Measurements from ENCODE around the gene SIGLEC12.
"Not testable (repeated sequence)": the region's sequence is repeated elsewhere in the genome, so short reads cannot be mapped to it uniquely, and the experiment has no call there.

SIGLEC12 gene

DNA sequence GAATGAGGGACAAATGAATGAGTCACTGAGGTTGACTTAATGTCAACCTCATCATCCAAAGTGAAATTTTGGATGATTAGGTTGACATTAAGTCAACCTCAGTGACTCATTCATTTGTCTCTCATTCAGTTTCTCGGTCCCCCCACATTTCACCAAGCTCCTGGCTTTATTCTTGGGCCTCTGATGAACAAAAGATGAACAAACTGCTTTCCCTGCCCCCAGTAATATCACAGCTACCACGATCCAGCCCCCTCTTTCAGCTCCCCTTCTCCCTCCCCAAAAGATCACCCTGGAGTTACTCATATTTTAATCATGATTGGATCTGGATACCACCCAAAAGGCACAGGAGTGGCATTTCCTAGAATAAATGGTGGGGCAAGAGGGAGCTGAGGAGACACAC is 12.5 kb downstream of the SIGLEC12 start:
- FAIRE-seq, result no peak
- no peak for DNase-seq (ENCODE audit: extremely low spot score, insufficient read length, low read depth)

DNA sequence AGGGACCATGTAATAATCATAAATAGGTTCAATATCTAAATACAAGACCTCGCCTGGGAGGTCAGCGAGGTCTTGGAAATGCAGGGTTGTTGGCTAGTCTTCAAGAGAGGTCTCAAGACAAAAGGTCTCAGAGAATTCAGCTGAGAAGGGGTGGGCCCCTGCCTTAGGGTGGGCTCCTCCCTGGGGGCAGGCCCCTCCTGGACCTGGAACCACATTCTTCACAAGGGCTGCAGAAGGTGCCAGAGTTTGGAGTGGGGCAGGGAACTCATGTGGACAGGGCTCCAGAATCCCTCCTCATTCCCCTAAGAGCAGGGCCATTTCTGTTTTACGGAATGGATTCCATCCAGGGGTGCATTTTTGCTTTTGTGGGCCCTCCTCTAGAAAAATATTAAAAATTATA is 13.1 kb downstream of the SIGLEC12 start:
- no peak for DNase-seq (ENCODE audit: extremely low spot score, insufficient read length, low read depth)
- no peak for FAIRE-seq

DNA sequence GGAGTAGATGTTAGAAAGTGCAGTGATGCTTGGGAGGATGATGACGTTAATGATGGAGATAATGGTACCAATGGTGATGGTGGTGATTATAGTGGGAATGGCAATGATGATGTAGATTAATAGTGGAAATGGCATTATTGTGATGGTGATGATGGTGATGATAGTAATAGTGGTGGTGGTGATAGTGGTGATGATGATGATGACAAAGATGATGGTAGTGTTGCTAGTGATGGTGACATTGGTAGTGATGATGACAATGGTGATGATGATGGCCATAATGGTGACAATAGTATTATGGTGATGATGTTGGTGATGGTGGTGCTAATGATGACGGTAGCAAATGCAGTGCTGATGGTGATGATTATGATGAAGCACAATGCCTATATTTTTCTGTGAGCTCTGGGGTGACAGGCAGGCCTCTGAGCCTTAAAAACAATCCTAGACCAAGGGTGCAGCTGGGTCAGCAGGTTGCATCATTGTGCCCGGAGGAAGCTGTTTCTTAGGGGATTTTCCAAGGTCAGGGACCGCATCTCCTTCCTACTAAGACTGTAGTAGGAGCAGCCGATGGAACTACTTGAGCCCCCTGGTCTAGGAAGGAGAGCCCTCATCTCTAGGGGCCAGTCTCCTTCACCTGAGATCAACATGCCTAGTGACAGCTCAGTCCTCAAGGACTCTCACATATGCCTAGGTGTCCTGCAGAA is 15.5 kb downstream of the SIGLEC12 start:
- DNase-seq (ENCODE audit: extremely low spot score, insufficient read length, low read depth) (no peak), FAIRE-seq (no peak)

DNA sequence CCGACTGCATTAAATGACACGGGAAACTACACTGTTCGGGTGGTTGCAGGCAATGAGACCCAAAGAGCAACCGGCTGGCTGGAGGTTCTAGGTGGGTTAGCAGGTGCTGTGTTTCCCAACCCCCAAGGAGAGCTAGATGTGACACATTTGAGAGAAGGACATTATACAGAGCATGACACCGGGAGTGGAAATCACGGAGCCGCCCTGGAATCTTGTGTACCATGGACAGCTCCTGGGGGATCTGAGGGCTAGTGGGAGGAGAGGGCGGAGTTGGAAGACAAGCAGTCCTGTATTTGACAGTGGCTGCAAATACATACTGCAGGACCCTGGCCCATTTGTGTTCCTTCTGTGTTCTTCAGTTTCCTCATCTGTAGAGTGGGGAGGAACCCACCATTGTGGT is 21.0 kb downstream of the SIGLEC12 start:
- DNase-seq (ENCODE audit: extremely low spot score, insufficient read length, low read depth) (no peak), FAIRE-seq (no peak)

DNA sequence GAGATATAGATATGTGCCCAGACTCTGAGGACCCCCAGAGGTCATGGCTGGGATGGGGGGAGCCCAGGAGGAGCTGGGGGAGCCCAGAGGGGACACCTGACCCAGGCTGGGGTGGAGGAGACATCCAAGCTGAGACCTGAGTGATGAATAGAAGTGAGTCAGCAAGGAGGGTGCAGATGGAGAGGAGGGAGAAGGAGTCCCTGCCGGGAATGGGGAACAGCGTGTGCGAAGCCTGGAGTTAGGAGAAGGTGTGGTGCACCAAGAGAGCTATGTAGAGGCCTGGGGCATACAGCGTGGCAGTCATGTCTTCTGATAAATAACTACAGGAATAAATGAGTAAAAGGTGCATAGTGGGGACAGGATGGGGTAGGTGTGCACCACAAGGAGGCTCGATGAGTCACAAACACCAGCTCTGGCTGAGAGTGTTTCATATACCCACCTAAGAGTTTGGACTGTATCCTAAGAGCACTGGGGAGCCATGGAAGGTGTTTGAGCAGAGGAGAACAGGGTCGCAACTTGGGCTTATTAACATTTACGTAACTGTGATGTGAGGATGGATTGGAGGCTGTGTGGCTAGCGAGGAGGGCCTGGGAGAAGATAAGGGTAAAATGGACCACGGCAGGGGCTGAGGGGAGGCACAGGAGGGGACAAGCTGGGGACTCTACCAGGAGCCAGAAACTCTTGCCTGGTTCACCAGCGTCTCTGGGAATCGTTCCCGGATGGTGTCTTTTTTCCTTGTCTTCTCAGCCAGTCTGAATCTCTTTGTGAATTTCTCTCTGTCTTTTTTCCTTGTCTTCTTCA is 21.9 kb downstream of the SIGLEC12 start:
- DNase-seq (ENCODE audit: extremely low spot score, insufficient read length, low read depth), result no peak
- FAIRE-seq, result no peak

DNA sequence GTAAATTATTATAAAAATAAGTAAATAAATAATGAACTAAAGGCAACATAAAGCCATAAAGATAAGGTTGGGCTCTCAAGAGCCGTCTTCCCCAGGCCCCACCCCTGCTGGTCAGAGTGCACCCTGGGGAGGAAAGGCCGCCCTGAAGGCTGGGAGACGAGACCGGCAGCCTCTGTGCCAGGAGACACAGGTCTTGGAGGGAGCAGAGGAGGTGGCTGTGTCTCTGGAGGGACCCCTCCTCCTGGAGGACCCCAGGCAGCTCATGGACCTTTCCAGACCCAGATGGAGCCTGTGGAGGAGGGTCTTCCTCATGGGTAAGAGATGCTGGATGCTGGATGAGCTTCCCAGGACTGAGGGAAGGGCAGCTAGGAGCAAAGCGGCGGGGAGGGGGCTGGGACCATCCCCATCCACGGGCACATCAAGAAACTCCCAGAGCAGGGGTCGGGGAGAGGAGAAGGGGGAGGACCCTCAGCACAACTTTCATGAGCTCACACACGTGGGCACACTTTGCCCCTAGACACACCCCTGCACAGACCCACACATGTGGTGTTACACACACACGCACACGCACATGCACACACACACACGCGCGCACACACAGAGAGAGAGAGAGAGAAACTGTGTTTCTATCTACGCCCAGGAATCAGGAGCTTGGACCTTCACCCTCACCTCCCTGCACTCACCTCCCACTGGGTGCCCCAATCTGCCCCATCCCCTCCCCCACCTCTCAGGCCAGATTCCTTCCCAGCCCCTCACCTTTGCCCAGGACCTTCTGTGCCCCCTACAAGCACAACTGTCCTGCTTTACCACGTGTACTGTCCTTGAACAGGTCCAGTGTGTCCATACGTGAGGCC is 23.0 kb downstream of the SIGLEC12 start, which contains the start of gene CEACAM18:
Gene CEACAM18, plus strand, starts transcription at position 159 of the 854 bp plus-strand sequence.
- DNase-seq (ENCODE audit: extremely low spot score, insufficient read length, low read depth), result no peak
- FAIRE-seq, result no peak

DNA sequence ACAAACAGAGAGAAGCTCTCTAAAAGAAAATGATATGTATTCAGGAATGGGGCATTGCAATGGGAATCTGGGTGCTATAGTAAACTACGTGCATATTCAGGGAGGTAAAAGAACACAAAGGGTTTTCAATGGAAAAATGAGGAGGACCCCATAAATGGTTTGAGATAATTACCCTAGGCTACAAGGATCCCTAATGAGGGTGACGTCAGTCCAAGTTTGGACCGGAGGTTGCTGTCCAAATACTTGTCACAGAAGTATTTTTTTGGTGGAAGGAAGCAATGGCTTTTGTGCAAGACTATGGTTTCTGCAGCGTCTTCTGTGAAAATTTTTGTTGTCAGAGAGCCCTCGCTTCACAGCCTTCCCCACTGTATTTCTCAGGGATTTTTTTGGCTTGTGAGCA is 24.3 kb downstream of the SIGLEC12 start:
- DNase-seq (ENCODE audit: extremely low spot score, insufficient read length, low read depth), result no peak
- FAIRE-seq, result no peak

DNA sequence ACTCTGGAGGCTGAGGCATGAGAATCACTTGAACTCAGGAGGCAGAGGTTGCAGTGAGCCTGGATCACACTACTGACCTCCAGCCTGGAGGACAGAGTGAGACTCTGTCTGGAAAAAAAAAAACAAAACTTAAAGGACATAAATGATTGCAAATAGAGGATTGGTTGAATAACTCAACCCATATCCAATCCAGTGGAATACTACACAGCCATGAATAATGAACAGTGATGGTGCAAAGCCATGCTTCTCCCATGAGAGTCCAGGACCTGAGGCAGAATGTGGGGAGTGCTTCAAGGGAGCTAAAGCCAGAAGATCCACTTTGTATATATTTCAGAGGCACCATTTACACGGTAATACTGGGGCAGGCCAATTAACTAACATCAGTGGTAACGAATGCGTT is 25.4 kb downstream of the SIGLEC12 start:
- DNase-seq (ENCODE audit: extremely low spot score, insufficient read length, low read depth) (no peak), FAIRE-seq (no peak)

DNA sequence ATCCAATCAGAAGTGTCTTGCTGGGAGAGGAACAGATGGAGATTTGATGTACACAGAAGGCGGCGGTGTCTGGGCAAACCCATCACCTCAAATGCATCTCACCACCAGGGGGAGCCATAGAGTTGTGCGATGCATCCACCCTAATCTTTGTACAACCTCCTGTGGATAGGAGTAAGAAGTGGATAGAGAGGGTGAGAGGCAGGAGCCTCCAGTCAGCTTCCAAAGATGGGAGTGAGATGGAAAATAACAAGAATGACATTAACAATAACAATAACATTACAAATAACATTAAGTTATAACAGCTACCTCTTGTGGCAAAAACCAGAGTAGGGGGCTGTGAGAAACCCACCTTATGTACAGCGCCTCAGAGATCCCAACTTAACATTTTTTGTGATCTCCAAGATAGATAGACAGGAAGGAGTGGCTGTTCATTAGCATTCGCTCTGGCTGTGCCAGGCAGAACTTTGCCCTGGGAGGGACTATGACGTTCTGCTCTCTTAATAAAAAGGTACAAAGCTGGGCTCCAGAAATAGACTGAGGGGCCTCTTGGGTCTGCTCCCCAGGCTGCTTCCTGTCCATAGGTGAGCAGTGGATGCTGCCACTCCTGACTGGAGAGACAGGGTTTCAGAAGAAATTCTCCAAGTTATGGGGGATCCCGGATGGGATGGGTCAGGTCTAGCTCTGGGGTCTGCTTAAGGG is 28.4 kb downstream of the SIGLEC12 start:
- FAIRE-seq, result peak; percentile 84
- DNase-seq (ENCODE audit: extremely low spot score, insufficient read length, low read depth), result peak; percentile 47

DNA sequence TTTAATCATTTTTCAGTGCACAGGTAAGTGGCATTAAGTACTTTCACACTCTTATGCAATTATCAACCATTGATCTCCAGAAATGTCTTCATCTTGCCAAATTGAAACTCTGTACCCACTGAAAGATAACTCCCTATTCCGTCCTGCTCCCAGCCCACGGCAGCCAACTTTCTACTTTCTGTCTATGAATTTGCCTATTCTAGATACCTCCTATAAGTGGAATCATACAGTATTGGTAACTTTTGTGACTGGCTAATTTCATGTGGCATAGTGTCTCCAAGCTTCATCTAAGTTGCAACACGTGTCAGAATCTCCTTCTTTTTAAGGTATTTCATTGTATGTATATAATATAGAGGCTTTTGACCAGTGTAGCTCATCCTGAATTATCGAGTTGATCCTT is 29.0 kb downstream of the SIGLEC12 start:
- DNase-seq (ENCODE audit: extremely low spot score, insufficient read length, low read depth) (no peak), FAIRE-seq (no peak)

DNA sequence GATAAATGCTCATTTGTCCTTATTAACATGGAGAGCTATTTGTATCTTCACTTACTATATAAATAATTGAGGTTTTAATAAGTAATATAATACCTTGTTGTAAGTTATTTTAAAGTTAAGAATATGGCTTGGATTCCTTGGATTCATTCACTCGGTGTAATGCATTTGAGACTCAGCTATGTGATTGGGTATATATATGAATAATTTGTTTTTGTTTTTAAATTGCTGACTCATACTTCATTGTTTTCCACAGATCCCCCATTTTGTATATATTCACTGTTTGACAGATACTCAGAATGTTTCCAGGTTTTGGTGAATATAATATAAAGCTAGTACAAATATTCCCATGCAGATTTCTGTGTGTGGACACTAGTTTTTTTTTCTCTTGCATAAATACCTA is 30.1 kb downstream of the SIGLEC12 start:
- no peak for DNase-seq (ENCODE audit: extremely low spot score, insufficient read length, low read depth)
- FAIRE-seq, result no peak

DNA sequence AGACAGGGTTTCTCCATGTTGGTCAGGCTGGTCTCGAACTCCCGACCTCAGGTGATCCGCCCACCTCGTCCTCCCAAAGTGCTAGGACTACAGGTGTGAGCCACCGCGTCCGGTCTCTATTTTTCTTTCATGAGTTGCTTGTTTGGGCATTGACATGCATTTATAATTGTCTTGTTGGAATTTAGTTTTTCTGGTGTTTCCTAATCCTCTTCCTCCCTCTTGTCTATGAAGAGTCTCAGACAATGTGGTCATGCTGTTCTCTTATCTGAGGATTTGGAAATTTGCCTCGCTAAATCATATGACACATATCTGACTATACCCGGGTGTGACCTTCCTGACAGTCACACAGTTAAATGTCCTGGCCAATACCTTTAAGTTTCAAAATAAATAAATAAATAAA is 30.6 kb downstream of the SIGLEC12 start:
- DNase-seq (ENCODE audit: extremely low spot score, insufficient read length, low read depth) (no peak), FAIRE-seq (no peak)

DNA sequence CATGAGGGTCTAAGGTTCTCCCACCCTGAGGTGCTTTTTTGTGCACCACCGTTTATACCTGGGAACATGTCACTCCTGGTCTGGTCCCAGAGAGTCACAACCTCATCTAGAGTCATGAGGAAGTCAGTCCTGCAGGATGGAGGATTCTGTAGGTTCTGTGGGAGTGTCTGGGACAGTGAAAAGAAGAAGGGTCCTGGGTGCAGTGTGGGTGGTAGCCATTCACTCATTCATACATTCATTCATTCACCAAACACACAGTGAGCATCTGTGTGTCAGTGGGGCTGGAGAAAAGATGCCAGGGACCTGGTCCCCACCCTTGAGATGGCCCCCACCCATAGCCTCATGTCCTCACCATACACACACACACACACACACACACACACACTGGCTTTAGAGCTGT is 32.0 kb downstream of the SIGLEC12 start:
- no peak for FAIRE-seq
- no peak for DNase-seq (ENCODE audit: extremely low spot score, insufficient read length, low read depth)

DNA sequence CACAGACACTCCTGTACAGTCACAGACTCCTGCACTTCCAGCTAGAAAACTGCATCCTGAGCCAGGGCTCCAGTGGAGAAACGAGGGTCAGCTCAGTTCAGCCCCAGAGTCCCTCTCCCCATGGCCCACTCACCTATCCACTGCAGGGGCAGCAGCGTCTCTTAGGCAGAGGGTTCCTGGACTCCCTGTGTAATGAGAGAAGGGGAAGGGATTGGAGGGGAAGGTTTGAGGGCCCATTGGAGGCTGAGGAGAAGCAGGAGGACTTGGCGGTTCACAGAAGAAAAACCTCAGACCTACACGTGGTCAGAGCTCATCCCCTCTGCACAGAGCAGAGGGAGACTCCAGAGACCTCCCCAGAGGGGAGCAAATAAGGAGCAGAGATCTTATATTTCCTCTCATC is 32.4 kb downstream of the SIGLEC12 start:
- DNase-seq (ENCODE audit: extremely low spot score, insufficient read length, low read depth), result no peak
- FAIRE-seq, result no peak

DNA sequence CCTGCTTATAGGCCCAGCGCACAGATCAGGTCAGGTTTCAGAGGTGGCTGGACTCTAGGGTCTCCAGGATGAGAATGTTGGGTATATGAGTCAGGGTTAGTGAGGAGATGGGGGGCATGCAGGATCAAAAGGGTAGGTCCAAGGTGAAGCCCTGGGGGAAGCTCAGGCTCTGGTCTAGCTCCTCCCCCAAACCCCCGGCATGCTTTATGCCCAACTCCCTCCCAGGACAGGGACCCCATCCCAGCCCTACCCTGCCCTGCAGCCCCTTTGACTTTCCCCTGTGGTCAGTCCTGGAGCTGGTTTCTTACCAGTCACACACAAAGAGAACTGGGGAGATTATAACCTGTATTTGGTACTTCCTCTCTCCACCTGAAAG is 33.1 kb downstream of the SIGLEC12 start:
- no peak for FAIRE-seq
- no peak for DNase-seq (ENCODE audit: extremely low spot score, insufficient read length, low read depth)

DNA sequence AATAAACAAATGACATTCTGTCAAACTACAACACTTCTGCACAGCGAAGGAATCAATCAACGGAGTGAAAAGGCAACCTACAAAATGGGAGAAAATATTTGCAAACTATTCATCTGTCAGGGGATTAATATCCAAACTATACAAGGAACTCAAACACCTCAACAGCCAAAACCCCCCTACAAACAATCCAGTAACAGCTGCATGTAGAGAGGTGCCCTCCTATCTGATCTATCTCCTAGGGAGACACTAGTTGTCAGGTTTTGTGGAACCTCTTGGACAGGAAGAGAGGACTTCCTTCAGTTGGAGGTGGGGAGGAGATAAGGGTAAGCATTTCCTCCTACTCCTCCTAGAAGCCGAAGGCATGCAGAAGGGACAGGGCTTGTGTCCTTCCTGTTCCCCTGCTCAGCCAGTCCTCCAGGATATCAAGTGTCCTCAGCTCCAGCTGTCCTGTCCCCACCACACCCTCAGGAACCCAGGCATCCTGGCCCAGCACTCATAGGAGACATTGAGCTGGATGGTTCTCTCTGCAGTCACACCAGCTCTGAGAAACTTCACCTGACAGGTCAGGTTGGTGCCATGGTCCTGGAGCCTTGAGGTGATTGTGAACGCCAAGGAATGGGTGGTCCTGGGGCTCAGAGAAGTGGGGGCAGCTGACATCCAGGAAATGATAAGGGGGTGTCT is 33.6 kb downstream of the SIGLEC12 start:
- DNase-seq (ENCODE audit: extremely low spot score, insufficient read length, low read depth) (no peak), FAIRE-seq (no peak)

DNA sequence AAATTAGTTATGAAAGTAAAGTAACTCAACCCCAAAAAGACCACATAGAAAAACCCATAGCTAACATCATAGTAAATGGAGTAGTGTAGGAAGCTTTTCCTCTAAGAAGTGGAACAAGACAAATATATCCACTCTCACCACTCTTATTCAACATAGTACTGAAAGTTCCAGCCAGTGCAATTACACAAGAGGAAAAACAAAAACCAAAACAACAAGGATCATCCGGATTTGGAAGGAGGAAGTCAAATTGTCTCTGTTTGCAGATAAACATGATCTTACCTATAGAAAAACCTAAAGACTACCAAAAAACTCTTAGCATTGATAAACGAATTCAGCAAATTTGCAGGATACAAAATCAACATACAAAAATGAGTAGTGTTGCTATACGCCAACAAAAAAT is 34.9 kb downstream of the SIGLEC12 start:
- no peak for FAIRE-seq

DNA sequence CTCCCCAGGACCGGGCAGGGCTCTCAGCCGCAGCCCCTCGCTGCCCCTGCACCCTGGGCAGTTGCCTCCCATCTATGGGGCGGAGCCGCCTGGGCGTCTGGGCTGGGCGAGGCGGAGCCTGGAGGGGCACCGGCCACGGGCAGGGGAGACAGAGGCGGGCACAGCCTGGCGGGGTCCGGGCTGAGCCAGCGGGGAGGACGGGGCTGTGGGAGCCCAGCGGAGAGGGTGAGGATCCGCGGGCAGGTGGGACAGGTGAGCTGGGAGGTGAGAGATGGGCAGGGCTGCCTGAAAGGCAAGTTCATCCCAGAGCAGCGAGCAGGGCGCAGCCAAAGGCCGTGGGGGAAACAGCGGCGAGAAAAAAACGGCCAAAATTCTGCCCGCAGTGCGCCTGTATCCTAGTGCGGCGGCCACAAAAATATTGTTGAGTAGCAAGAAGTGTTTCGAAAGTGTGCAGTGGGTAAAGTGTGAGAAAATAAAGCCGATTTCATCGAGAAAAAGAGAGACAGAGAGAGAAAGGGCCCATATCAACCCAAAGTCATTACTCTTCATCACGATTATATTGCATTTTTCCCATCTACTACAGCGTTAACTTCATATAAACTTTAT is 37.5 kb downstream of the SIGLEC12 start:
- FAIRE-seq; DNase-seq (ENCODE audit: extremely low spot score, insufficient read length, low read depth): not testable (repeated sequence)

More for the DNA sequence above, 34.9 kb downstream of the SIGLEC12 start:
- no peak for DNase-seq (ENCODE audit: extremely low spot score, insufficient read length, low read depth)

DNA sequence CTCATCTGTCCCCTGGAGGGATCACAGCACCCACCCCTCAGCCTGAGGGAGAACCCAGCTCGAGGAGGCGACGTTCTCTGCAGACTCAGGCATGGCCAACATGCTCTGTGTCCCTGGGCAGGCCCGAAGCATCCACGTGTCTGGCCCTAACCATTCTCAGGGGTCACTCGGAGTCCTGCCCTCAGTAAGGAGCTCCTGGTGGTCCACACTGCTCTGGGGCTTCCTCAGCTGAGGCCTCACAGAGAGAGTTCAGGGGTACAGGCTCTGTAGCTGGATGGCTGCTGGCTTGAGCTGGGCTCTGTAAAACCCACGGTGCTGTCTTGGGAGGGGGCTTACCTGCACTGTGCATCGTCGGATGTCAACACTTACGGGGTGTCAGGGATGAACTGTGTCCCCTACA is 38.9 kb downstream of the SIGLEC12 start:
- FAIRE-seq, result no peak
- no peak for DNase-seq (ENCODE audit: extremely low spot score, insufficient read length, low read depth)

All from GM18507 (cell line).